GM21360 (cell line): ENCODE results near the gene GP9.
A peak's percentile ranks its signal among the peaks of the same experiment; 100 is the strongest.

Experiments used
- ATAC-seq: cut with Tn5 transposase; IDR thresholded peaks from one replicate; pipeline ENCODE4 v1.9.1; 2021; ENCODE audit warnings: mild to moderate bottlenecking, moderate library complexity; ENCODE audit not compliant: unreplicated experiment

Gene GP9

GRCh38 chr3:129060276-129061022 lies at the start of gene GP9:
TSS of gene GP9 (plus strand) at chr3:129060779. CDS start at chr3:129061740, 961 bp downstream.
- no peak for ATAC-seq

- no peak for ATAC-seq
Measured at GRCh38 chr3:129013491-129013891, 47.1 kb upstream of the GP9 start.

- ATAC-seq, result no peak
Measured at GRCh38 chr3:129014148-129014547, 46.4 kb upstream of the GP9 start.

- no peak for ATAC-seq
Measured at GRCh38 chr3:129014793-129015345, 45.7 kb upstream of the GP9 start.

- ATAC-seq, result no peak
Measured at GRCh38 chr3:129015388-129016105, 45.0 kb upstream of the GP9 start.

- ATAC-seq, result no peak
Measured at GRCh38 chr3:129016356-129016719, 44.2 kb upstream of the GP9 start.

GRCh38 chr3:129016720-129017483 lies 43.7 kb upstream of the GP9 start:
- ATAC-seq, result no peak

- no peak for ATAC-seq
Measured at GRCh38 chr3:129017484-129017899, 43.1 kb upstream of the GP9 start.

GRCh38 chr3:129018271-129018670 lies 42.3 kb upstream of the GP9 start:
- no peak for ATAC-seq

GRCh38 chr3:129018751-129019150 lies 41.8 kb upstream of the GP9 start:
- no peak for ATAC-seq

- no peak for ATAC-seq
Measured at GRCh38 chr3:129019266-129019665, 41.3 kb upstream of the GP9 start.

GRCh38 chr3:129020691-129021090 lies 39.9 kb upstream of the GP9 start:
- ATAC-seq, result no peak

GRCh38 chr3:129021140-129021551 lies 39.4 kb upstream of the GP9 start:
- ATAC-seq, result no peak

- ATAC-seq, result no peak
Measured at GRCh38 chr3:129022114-129023007, 38.2 kb upstream of the GP9 start.

GRCh38 chr3:129023008-129023358 lies 37.6 kb upstream of the GP9 start:
- no peak for ATAC-seq

GRCh38 chr3:129023909-129024308 lies 36.7 kb upstream of the GP9 start:
- ATAC-seq, result no peak

- no peak for ATAC-seq
Measured at GRCh38 chr3:129025108-129025507, 35.5 kb upstream of the GP9 start.

- no peak for ATAC-seq
Measured at GRCh38 chr3:129025691-129026435, 34.7 kb upstream of the GP9 start.

GRCh38 chr3:129026728-129027543 lies 33.6 kb upstream of the GP9 start:
- peak; percentile 96 for ATAC-seq
